ENCODE results near the gene ARHGEF28.

The ARHGEF28 gene

DNA sequence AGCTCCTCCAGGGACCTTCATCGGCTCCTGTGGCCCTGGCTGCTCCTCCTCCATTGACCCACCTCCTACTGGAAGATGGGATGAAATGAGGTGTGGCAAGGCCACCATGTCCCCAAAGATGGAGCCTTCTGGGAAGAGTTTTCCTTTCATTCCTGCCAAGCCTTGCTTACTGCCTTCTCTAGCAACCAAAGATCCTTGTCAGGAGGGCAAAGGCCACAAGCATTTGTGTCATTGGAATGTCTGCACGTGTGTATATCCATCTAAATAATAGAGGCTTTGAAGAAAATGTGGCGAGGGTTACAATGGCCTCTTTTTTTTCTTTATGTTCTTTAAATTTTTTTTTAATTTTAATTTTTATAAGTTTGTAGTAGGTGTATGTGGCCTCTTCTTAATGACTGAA is 313.6 kb downstream of the ARHGEF28 start:
- intact Hi-C loops (cut with DNase I) = no loop called here
- no peak for DNase-seq

- intact Hi-C loops (cut with DNase I) = no loop called here
- no peak for DNase-seq
Observed at GRCh38 chr5:73940026-73940425, 314.0 kb downstream of the ARHGEF28 start.

GRCh38 chr5:73940801-73941200 is 314.8 kb downstream of the ARHGEF28 start:
- DNase-seq = no peak
- intact Hi-C loops (cut with DNase I) = no loop called here

GRCh38 chr5:73942783-73943182 is 316.8 kb downstream of the ARHGEF28 start:
- DNase-seq = no peak
- intact Hi-C loops (cut with DNase I) = no loop called here

DNA sequence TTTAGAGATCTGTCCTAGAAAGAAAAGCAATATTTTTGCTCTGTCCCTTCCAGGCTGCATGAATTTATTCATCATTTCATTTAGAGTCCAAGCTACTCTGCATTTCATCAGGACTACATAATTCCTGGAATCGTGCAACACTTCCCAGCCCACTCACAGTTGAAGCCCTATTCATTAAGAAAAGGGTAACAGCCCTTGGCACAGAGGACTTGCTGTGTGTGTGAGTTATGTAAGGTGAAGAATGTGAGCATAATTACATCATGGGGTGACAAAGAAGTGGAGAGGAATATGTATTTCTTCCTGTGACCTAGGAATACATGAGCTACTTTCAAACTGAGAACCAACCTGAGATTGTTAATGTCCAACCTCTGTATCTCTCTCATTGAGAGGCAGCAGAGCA is 317.4 kb downstream of the ARHGEF28 start:
- no peak for DNase-seq
- intact Hi-C loops (cut with DNase I) = no loop called here

DNA sequence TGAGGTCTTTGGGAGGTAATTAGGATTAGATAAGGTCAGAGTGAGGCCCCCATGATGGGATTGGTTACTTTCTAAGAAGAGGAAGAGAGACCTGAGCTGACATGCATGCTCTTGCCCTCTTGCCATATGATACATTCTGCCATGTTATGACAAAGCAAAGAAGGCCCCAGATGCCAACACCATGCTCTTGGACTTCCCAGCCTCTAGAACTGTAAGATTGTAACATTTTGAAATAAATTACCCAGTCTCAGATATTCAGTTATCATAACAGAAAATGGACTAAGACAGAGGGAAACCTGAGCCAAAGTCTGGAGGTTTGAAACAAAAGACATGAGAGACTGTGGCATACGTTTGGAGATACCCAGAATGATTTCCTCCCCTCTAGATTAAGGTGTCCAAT is 318.6 kb downstream of the ARHGEF28 start:
- intact Hi-C loops (cut with DNase I) = no loop called here
- DNase-seq = no peak

DNA sequence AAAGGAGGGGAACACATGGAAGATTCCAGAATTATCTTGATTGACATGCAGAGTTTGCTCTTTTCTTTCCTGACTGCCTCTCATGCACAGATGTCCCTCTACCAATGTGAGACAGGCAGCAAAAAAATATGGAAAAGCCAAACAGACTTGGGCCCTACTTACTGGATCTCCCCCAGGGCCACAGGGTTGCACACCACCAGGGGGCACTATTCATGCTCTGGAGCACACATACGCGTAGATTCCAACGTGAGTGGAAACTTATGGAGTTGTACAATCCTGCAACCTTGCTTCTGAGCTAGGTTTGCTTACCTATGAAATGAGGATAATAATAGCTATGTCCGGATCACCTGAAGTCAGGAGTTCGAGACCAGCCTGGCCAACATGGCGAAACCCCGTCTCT is 319.5 kb downstream of the ARHGEF28 start:
- DNase-seq = no peak
- intact Hi-C loops (cut with DNase I) = no loop called here

DNA sequence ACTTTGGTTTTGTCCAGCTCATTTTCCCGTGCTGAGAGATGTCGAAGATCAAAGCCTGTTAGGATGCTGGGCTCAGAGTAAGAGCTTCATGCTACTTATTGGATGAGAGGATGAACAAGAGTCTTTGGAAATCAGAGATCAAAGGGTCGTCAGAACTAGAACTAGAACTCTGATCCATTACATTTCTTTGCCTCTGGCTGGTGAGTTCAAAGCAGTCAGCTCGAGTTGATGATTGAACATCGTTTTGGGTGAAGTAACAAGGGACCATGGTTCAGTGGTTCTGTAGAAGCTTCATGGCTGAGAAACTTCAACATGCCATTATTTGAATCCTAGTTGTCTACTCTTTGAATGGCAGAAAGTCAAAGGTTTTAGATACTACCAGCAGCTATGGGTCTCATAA is 320.3 kb downstream of the ARHGEF28 start:
- intact Hi-C loops (cut with DNase I) = no loop called here
- DNase-seq = no peak

- no peak for DNase-seq
- intact Hi-C loops (cut with DNase I) = no loop called here
Observed at GRCh38 chr5:73946919-73947602, 321.1 kb downstream of the ARHGEF28 start.

DNA sequence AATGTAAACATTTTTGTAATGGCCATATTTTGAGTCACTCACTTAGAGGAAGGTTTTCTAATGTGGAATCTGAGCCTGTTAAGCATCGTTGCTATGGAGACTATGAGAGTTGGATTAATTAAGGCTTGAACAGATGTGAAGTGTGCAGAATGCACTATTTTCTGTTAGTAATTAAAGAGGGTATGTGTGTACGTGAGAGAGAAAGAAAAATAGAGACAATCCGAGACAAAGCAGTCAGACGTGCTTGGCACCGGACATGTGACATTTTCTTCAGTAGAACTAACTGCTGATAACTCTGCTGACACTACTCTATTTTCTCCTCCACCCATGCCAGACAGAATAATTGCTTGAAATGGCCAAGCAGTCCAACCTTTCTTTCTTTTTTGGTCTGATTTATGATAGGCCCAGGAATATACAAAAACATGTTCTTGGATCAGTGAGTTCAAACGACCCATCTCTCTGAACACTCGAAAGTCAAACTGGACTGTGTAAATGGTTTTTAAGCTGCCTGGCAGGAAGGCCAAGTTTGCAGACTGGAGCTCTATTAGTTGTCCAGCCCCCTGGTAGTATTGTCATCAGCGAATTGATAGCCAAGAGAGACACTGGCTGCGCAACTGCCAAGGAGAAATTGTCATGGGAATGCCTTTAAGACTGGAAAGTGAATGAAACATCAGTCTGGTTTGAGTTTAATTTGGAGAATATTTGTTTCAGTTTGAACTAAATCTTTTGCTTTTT is 322.1 kb downstream of the ARHGEF28 start:
- intact Hi-C loops (cut with DNase I) = no loop called here
- no peak for DNase-seq

DNA sequence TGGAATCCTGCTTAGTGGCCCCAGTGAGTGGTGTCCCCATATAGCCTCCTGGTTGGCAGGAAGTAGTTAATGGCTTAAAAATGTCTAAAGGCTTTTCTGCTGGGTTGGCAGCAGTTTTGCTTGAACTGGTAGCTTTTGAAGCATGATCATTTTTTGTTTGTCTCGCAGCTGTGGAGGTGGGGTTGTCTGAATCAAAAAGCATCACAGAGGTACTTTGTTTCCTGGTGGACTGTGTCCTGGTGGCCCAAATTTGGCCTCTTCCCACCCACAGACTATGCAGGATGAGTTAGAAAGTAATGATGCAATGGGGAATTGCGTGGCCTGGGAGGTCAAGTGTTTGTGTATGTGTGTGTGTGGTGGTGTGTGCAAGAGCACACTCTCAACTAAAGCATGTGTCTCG is 322.7 kb downstream of the ARHGEF28 start:
- intact Hi-C loops (cut with DNase I) = no loop called here
- DNase-seq = no peak

- intact Hi-C loops (cut with DNase I) = no loop called here
- no peak for DNase-seq
Observed at GRCh38 chr5:73950441-73950873, 324.5 kb downstream of the ARHGEF28 start.

DNA sequence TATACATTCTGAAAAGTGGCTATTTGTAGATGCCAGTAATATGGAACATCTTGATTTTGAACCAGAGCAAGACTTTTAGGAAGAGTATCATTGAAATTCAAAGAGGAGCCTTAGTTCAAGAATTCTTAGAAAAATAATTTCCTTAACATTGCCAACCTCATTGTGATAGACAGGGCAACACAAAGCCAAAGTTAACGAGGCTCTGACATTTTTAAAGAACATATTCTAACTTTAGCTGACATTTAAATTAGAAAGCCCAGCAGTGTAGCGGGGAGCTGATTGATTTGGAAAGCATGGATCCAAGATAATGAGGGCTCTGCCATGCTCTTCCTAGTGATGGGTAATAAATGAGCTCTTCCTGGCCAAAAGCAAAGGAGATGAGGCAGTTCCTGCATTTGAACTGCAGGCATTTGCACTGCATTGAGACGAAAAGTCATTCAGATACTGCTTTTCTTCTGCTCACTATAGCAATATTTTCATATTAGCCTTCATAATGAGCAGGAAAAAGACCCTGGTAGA is 325.0 kb downstream of the ARHGEF28 start:
- DNase-seq = peak in 3 of 42 donors; percentile 21 to 29 (median 28)
- intact Hi-C loops (cut with DNase I) = no loop called here

DNA sequence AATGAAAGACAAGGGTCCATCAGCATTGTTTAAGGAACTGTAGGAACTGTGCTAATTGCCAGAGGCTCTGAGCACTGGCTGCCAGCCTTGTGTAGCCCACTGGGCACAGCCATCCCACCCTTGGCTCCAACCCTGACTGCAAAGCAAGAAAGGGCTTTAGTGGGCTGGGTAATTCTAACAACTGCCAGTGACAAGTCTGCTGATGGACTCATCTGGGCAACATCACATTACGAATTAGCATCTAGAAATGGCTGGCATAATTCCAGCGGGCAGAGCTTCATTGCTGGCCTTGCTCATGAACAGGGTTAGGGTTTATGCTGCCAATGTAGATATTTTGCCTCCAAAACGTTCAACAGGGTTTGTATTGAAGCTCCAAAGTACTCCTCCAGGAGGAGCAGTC is 326.9 kb downstream of the ARHGEF28 start:
- intact Hi-C loops (cut with DNase I) = no loop called here
- DNase-seq = no peak

DNA sequence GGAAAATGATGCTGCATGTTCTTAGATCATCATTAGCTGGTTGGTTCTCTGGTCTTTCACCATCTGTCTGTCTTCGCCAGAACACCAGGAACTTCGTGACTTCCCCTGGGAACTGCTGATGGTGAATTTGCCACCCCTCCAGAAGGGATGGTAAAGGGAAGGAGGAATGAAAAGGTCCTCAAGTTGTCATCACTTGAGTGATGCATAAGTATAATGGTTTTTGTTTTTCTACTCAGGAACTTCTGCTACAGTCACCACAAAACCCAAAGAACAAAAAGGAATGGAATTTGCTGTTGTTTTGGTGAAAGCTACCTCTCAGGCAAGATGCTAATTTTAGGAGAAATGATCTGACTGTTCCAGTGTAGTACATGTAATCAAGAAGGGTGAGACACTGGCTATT is 328.4 kb downstream of the ARHGEF28 start:
- intact Hi-C loops (cut with DNase I) = no loop called here
- DNase-seq = no peak

DNA sequence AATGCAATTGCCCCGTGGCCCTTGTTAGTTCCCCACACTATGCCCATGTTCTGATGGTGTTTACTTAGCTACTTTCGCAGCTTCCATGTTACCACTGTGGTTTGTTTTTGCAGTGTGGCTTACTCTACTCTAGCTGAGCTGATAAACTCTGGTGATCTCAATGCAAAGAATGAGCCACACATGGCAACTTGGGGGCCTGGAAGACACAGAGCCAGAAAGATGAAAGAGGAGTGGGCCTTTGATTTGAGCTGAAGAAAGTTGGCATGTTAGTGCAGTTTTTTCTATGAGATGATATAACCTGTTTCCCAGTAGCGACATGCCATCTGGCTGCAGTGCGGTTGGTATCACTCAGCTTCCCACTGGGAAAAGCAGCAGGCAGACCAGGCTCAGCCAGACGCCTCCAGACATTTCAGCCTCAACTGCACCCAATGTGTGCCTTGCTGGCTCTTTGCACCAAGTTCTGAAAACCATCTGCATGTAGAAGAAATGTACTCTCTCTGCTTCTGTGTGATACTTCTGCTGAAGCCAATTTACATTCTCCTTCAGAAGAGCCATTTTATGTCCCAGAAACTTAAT is 329.4 kb downstream of the ARHGEF28 start:
- intact Hi-C loops (cut with DNase I) = no loop called here
- no peak for DNase-seq

- intact Hi-C loops (cut with DNase I) = no loop called here
- DNase-seq = no peak
Observed at GRCh38 chr5:73957397-73958001, 331.5 kb downstream of the ARHGEF28 start.

DNA sequence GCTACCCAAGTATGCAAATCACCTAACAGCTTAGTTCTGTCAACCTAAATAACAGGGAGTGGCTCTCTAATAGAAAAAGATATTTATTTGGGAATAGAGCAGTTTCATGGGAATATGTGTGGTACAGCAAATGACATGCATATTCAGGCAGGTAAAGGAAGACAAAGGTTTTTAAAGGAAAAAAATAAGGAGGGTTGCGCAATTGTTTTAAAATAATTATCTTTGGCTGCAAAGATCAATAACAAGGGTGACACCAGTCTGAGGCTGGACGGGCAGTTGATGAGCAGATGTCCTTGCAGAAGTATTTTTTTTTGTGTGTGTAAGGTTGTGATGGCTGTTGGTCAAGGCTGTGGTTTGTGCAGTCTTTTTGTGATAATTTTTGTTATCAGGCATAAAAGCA is 332.0 kb downstream of the ARHGEF28 start:
- DNase-seq = no peak
- intact Hi-C loops (cut with DNase I) = no loop called here

GRCh38 chr5:73960023-73960422 is 334.0 kb downstream of the ARHGEF28 start:
- intact Hi-C loops (cut with DNase I) = no loop called here

DNA sequence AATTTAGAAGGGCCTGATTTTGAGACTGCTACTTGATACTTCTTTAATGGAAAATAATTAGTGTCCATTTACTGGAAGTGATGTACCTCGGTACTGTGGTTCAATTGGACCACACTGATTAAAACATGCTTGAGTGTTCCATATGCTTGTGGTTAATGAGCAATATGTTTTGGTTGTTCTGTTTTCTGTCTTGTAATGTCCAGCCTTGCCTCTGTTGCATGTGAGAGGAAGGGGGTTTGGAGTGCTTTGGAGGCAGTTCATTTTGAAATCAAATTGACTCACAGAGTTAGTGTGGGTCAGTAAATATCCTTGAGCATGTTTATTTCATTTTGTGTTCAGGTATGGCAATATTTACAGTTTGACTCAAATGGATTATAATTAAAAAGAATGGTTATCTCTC is 334.4 kb downstream of the ARHGEF28 start:
- no peak for DNase-seq

More at GRCh38 chr5:73960023-73960422, 334.0 kb downstream of the ARHGEF28 start:
- no peak for DNase-seq

More for the DNA sequence above, 334.4 kb downstream of the ARHGEF28 start:
- intact Hi-C loops (cut with DNase I) = no loop called here
